ENCODE measurements around the gene FBXO21.

Gene FBXO21

GRCh38 chr12:117166107-117166506 lies 24.2 kb downstream of the FBXO21 start:
- DNase-seq (ENCODE audit: insufficient read length, low spot score) = no peak

GRCh38 chr12:117165342-117165741 lies 24.9 kb downstream of the FBXO21 start:
- FAIRE-seq = no peak
- DNase-seq (ENCODE audit: insufficient read length, low spot score) = no peak

More at GRCh38 chr12:117166107-117166506, 24.2 kb downstream of the FBXO21 start:
- no peak for FAIRE-seq

- no peak for FAIRE-seq
Measured at GRCh38 chr12:117162633-117163032, 27.6 kb downstream of the FBXO21 start.

GRCh38 chr12:117162167-117162539 lies 28.1 kb downstream of the FBXO21 start:
- DNase-seq (ENCODE audit: insufficient read length, low spot score) (no peak), FAIRE-seq (no peak)

More at GRCh38 chr12:117162633-117163032, 27.6 kb downstream of the FBXO21 start:
- DNase-seq (ENCODE audit: insufficient read length, low spot score) = no peak

- no peak for DNase-seq (ENCODE audit: insufficient read length, low spot score)
- no peak for FAIRE-seq
Measured at GRCh38 chr12:117161460-117162166, 28.7 kb downstream of the FBXO21 start.

GRCh38 chr12:117159674-117160073 lies 30.6 kb downstream of the FBXO21 start:
- FAIRE-seq (no peak), DNase-seq (ENCODE audit: insufficient read length, low spot score) (no peak)

- DNase-seq (ENCODE audit: insufficient read length, low spot score) (no peak), FAIRE-seq (no peak)
Measured at GRCh38 chr12:117158911-117159553, 31.2 kb downstream of the FBXO21 start.

GRCh38 chr12:117158096-117158495 lies 32.2 kb downstream of the FBXO21 start:
- no peak for DNase-seq (ENCODE audit: insufficient read length, low spot score)
- FAIRE-seq = no peak

GRCh38 chr12:117155278-117156060 lies 34.8 kb downstream of the FBXO21 start:
- DNase-seq (ENCODE audit: insufficient read length, low spot score) (peak; percentile 67), FAIRE-seq (peak; percentile 63)

GRCh38 chr12:117152793-117153775 lies 37.2 kb downstream of the FBXO21 start:
- FAIRE-seq = no peak
- no peak for DNase-seq (ENCODE audit: insufficient read length, low spot score)

- DNase-seq (ENCODE audit: insufficient read length, low spot score) = no peak
- FAIRE-seq = no peak
Measured at GRCh38 chr12:117151403-117152031, 38.8 kb downstream of the FBXO21 start.

- DNase-seq (ENCODE audit: insufficient read length, low spot score) (no peak), FAIRE-seq (no peak)
Measured at GRCh38 chr12:117149431-117149830, 40.8 kb downstream of the FBXO21 start.

- DNase-seq (ENCODE audit: insufficient read length, low spot score) (no peak), FAIRE-seq (no peak)
Measured at GRCh38 chr12:117148642-117149041, 41.6 kb downstream of the FBXO21 start.

- DNase-seq (ENCODE audit: insufficient read length, low spot score) = no peak
- FAIRE-seq = no peak
Measured at GRCh38 chr12:117147639-117148038, 42.6 kb downstream of the FBXO21 start.

GRCh38 chr12:117145597-117146154 lies 44.6 kb downstream of the FBXO21 start:
- DNase-seq (ENCODE audit: insufficient read length, low spot score) (no peak), FAIRE-seq (no peak)

- no peak for DNase-seq (ENCODE audit: insufficient read length, low spot score)
- no peak for FAIRE-seq
Measured at GRCh38 chr12:117144599-117144998, 45.7 kb downstream of the FBXO21 start.

- no peak for FAIRE-seq
Measured at GRCh38 chr12:117143008-117143532, 47.2 kb downstream of the FBXO21 start.

GRCh38 chr12:117142094-117142493 lies 48.2 kb downstream of the FBXO21 start:
- no peak for FAIRE-seq
- DNase-seq (ENCODE audit: insufficient read length, low spot score) = no peak

More at GRCh38 chr12:117143008-117143532, 47.2 kb downstream of the FBXO21 start:
- DNase-seq (ENCODE audit: insufficient read length, low spot score) = no peak

Measured in GM19239 (cell line).